GM19238 (cell line): ENCODE results near the gene SPRR5.

Experiments
- DNase-seq: peaks from one replicate; pipeline ENCODE4 v3.0.0; 2011; ENCODE audit warnings: low spot score; ENCODE audit not compliant: insufficient read length

SPRR5 gene

DNA sequence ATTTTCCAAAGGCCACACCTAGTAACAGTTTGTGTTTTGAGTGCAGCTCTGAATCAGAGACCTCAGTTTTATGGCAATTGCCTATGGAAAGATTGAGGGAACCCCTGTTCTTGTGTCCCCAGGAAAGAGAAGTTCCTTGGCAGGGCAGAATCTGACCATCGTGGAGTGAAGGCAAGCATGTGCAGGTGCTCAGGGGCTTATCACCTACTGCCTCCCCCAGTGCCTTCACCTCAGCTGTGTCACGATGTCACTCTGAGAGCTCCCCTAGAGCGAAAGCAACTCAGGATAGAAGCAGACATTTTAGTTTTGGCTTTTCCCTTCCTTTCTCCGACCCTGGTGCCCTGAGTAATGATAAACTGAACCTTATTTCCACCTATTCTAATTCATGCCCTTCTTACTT lies 35.1 kb downstream of the SPRR5 start:
- no peak for DNase-seq

DNA sequence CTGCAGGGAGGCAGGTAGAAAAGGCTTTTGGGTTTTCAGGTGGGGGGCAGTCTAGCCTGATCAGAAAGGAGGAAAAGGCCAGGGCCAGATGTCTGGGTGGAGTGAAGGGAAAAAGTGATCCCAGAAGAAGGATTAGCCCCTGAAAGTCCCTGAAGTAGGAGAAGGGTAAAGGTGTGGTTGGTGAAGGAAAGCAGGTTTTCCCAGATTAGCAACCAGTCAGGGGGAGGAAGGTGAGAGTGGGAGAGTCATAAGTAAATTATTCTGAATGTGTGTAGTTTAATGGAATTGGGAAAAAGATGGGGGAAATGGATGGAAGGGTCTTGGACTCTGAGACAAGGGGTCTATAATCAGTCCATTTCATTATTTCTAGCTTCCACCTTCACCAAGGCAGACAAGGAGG lies 36.2 kb downstream of the SPRR5 start:
- DNase-seq = no peak

DNA sequence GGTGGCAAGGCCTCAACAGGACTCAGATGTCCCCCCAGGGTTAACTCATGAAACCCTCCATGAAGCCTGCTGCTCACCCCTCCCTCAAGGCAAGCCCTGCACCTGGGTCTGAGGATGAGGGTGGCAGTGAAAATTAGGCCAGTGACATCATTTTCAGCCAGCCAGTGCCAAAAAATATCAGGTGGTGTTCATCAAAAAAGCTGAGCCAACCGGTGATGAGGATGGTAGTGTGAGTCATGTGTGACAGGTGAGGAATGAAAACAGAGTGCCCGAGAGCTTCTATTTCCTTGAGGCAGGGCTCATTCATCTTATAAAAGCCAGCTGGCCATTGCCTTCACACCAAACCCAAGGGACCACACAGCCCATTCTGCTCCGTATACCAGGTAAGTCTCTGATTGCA lies 36.7 kb downstream of the SPRR5 start, which contains the start of gene SPRR1A:
SPRR1A (plus strand) TSS at position 339 of the 400 bp plus-strand sequence. CDS start 1,150 bp downstream, outside the sequence.
- DNase-seq = no peak

DNA sequence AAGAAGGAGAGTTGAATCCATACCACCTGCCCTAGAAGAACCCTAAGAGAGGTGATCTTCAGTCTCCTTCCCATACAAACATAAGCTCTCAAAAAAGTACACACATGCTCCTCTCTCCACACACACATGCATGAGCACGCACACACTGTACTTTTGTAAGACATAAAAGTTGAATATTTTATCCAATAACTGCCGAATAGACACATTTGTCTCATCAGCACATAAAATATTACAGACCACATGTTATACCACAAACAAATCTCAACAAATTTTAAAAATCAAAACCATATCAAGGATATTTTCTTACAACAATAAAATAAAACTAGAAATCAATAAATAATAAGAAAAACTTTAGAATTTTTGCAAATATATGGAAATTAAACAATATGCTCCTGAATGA lies 39.6 kb downstream of the SPRR5 start:
- DNase-seq = no peak

DNA sequence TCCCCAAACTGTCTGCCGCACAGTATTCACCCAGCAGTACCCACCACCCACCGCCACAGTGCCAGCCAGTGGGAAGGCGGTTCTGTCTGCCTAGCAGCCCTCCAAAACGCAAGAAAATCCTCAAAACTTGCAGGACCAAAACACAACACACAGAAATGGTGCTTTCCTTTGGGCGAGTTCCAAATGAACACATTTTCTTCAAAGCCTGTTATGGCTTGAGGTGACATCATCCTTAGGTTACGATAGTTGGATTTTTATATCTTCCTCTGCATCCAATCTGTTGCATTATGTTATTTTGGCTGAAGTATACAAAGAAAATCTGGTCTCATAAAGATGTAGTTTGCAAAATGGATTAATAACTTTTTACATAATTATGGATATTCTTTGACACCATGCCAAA lies 46.2 kb downstream of the SPRR5 start:
- DNase-seq = no peak

DNA sequence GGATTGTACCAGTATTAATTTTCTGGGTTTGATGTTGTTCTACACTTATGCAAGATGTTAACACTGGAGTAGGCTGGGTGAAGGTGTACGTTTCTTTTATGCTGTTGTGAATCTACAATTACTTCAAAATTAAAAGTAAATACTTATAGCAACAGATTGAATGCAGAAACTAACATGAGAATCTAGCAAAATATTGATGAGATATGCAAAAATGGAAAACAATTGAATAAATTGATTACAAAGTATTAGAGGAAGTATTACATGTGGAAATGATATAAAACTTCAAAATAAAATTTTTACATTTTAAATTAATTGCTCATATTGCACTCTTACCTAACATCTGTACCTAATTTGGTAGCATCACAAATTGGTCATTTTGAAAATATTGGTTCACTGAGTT lies 48.8 kb downstream of the SPRR5 start:
- no peak for DNase-seq

DNA sequence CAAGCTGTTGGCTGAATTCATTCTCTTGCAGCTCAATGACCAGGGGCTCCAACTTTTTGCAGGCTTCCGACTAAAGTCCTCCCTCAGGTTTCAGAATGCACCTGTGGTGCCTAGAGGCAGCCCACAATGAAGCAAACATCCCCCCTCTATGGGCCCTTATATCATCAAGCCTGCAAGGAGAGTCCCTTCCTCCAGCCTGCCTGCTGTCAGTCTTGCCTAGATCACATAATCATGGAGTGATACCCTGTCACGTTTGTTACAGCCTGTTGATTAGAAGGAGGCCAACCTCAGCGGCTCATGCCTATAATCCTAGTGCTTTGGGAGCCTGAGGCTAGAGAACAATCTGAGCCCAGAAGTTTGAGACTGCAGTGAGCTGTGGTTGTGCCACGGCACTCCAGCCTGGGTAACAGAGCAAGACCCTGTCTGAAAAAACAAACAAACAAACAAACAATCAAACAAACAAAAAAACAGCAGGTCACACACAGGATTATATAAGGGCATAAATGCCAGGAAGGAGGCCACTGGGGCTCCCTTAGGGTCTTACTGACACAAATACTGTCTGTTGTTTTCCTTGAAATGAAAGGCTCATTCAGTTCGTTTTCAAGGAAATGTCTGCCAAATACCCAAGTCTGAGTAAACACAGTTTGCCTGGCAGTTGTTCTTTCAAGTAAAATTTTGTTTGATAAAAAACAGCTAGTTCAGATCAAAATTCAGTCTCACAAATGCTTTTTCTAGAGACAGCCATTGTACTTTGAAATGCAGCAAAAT lies 49.8 kb downstream of the SPRR5 start:
- no peak for DNase-seq

DNA sequence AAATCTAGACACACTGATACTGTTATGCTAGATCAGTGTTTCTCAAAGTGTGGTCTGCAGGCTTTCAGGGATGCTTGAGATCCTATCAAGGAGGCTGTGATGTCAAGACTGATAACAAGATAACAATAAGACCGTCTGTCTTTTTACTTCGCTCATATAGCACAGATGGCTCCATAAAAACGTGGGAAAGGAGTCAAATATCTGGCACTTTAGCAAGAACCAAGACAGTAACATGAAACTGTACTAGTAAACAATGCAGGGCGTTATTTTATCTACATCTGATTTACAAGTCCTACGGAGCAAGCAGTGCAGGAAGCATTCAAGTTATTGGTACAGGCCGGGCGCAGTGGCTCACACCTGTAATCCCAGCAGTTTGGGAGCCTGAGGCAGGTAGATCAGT lies 50.9 kb downstream of the SPRR5 start:
- DNase-seq = no peak

DNA sequence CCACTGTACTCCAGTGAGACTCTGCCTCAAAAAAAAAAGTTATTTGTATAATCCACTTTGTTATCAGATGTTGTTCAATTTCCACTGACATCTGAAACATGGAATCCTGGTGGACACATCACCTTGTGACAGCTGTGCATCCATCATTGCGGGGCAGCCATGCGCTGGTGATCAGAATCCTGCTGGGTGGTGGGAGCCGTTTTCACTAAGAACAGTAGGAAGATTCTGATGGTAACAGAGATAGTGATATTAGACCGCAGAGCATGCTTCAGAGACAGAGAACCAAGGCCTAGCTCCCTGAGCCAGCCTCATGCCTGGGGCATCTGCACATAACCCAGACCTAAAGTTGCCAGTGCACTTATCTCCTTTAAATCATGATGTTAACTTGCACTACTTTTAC lies 51.5 kb downstream of the SPRR5 start:
- no peak for DNase-seq
